ENCODE data around the gene EFCAB7. TPM values are rescaled to one million over a fixed set of nuclear protein-coding genes. Genes with fewer than 3 reads are reported as not detected.

Gene EFCAB7, protein sequence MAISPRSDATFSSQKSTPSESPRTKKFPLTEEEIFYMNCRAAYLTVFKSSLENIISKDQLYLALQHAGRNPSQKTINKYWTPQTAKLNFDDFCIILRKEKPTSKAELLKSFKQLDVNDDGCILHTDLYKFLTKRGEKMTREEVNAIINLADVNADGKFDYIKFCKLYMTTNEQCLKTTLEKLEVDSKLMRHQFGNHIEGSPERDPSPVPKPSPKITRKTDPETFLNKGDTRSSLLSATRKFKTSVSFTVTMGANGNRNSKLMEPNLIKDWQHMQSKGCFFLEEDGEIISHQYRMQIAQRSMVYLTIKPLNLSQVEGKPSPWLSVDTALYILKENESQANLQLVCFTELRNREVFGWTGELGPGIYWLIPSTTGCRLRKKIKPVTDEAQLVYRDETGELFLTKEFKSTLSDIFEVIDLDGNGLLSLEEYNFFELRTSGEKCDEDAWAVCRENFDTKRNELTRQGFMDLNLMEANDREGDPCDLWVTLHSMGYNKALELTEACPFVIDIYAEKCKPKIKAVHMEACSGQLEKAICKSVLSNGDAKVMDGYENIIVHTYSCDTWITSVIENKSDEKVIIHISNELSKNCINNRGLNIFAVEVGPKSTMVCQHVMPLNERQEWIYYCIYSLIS
- total RNA-seq: 1 to 10 TPM; 1.9 to 6.1 (median 4.2) TPM

DNA sequence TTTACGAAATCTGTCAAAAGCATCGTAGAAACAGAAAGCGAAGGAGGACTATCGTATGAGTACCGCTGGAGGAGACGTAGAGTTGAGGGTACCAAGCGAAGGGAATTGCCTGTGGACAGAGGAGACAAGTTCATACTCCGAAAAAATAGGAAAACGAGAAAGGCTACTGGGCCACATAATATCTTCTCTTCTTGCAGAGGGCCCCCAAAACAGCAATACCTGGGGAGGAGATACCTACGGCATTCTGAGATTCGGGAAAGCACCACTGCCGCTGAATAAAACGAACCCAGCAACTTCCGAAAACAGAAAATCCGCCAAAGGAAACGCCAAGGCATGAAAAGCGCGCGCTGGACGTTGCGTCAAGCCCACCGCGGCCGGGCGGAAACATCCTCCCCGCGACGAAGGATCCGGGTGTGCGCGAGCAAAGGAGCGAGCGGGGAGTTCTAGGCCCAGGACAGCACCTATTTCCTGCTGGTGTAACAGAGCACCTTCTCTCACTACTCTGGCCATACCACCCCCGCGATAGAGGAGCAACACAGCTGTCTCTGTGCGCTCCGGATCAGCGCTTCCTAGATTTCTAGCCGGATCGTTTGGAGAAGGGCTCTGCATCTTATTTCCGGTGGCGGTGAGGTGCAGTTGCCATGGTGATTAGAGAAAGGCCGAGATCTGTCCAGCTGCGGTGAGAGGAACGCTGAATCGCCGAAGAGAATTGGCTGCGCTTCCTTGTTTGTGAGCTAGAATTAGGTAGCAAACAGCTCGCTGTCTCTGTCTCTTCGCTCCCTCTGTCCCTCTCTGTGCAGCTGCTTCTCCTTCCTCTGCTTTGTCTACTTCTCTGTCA lies at the start of gene EFCAB7, which contains the start of gene ITGB3BP:
EFCAB7 (plus strand) TSS at position 635 of the 838 bp plus-strand sequence. CDS start 2,048 bp downstream, outside the sequence.
ITGB3BP (minus strand) TSS at position 335 of the 838 bp plus-strand sequence; CDS start at position 243, 92 bp downstream.
- TF ChIP-seq, protein P1, sequence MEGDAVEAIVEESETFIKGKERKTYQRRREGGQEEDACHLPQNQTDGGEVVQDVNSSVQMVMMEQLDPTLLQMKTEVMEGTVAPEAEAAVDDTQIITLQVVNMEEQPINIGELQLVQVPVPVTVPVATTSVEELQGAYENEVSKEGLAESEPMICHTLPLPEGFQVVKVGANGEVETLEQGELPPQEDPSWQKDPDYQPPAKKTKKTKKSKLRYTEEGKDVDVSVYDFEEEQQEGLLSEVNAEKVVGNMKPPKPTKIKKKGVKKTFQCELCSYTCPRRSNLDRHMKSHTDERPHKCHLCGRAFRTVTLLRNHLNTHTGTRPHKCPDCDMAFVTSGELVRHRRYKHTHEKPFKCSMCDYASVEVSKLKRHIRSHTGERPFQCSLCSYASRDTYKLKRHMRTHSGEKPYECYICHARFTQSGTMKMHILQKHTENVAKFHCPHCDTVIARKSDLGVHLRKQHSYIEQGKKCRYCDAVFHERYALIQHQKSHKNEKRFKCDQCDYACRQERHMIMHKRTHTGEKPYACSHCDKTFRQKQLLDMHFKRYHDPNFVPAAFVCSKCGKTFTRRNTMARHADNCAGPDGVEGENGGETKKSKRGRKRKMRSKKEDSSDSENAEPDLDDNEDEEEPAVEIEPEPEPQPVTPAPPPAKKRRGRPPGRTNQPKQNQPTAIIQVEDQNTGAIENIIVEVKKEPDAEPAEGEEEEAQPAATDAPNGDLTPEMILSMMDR (IDR thresholded peaks at IDR 0.05): no peak
- peak; percentile 62 for DNase-seq (ENCODE audit: low spot score)
- peak; percentile 94 for ATAC-seq (ENCODE audit: low FRiP score)

DNA sequence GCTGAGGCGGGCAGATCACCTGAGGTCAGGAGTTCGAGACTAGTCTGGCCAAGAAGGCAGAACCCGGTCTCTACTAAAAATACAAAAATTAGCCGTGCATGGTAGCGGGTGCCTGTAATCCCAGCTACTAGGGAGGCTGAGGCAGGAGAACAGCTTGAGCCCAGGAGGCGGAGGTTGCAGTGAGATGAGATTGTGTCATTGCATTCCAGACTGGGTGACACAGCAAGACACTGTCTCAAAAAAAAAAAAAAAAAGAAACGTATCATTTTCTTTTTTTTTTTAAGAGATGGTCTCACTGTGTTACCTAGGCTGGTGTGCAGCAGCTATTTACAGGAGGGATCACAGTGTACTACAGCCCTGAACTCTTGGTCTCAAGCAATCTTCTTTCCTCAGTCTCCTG lies 47.6 kb upstream of the EFCAB7 start:
- no peak for ATAC-seq (ENCODE audit: low FRiP score)
- TF ChIP-seq, protein P1 (IDR thresholded peaks at IDR 0.05): no peak
- no peak for DNase-seq (ENCODE audit: low spot score)

DNA sequence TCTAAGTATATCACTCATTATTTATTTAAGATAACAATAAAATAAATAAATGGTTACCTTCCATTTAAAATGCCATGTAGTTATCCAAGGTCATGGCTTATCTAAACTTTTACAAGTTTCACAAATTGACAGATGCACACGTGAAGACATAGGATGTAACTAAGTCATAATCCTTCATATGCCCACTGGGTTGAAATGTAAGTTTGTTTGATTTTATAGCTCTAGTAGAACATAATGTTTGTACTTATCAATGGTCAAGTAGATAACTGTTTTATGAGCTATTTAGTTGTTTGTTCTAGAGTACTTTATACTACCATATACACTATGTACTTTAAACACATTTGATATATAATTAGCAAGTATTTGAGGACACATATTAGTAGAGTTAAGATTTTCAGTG lies 43.3 kb upstream of the EFCAB7 start:
- DNase-seq (ENCODE audit: low spot score) (no peak), ATAC-seq (ENCODE audit: low FRiP score) (no peak)
- TF ChIP-seq, protein P1 (IDR thresholded peaks at IDR 0.05): no peak

DNA sequence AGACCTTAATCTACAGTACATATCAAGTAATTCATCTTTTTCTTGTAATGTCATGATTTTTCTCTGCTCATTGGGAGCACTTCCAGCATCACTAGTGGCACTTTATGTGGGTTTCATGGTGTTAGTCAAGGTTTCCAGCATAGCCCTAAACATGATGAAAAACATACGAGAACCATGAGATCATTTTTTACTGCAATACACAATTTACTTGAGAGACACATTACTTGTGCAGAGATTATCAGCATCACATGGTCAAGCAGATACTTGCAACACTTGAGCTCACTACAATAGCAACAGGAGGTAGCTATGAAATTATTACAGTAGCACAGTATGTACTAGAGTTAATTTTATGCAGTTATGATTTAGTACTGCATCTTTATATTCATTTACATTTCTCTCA lies 36.7 kb upstream of the EFCAB7 start:
- no peak for ATAC-seq (ENCODE audit: low FRiP score)
- DNase-seq (ENCODE audit: low spot score): no peak
- TF ChIP-seq, protein P1 (IDR thresholded peaks at IDR 0.05): no peak

- TF ChIP-seq, protein P1 (IDR thresholded peaks at IDR 0.05): no peak
- no peak for DNase-seq (ENCODE audit: low spot score)
- ATAC-seq (ENCODE audit: low FRiP score): no peak
These were observed 35.8 kb upstream of the EFCAB7 start for GRCh38 chr1:63487336-63488065.

DNA sequence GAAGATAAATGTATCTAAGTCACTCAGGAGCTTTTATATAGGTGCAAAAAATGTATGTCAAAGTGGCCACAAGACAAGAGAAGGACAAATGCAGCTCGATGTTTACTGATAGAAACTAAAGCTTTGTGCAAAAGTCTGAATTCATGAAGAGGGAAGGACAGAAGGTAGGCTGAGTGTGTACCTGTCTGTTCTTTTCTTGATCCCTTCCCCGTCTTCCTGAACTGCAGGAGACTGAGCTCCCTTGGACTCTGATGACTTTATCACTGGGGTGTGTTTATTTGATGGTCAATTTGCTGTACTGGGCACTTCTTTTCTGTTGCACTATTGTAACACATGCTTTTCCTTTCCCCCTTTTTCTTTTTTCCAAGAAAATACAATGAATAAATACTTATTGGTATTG lies 25.7 kb upstream of the EFCAB7 start:
- no peak for DNase-seq (ENCODE audit: low spot score)
- ATAC-seq (ENCODE audit: low FRiP score): no peak
- TF ChIP-seq, protein P1 (IDR thresholded peaks at IDR 0.05): no peak
